HG02642 (cell line): ENCODE data around the gene MED23.
"Not testable (repeated sequence)": the region's sequence is repeated elsewhere in the genome, so short reads cannot be mapped to it uniquely, and the experiment has no call there.

Experiments used
- ATAC-seq: cut with Tn5 transposase; IDR thresholded peaks from one replicate; pipeline ENCODE4 v1.9.1; 2021; ENCODE audit warnings: mild to moderate bottlenecking; ENCODE audit not compliant: unreplicated experiment, poor library complexity

MED23 gene

GRCh38 chr6:131575834-131576478 is 52.1 kb downstream of the MED23 start:
- ATAC-seq: no peak

- no peak for ATAC-seq
These were observed 53.4 kb downstream of the MED23 start for GRCh38 chr6:131574686-131575085.

- ATAC-seq: no peak
These were observed 53.9 kb downstream of the MED23 start for GRCh38 chr6:131574133-131574532.

GRCh38 chr6:131572686-131573415 is 55.2 kb downstream of the MED23 start, which contains the start of gene ARG1:
Gene ARG1, plus strand, starts transcription at chr6:131573226. Its CDS starts 57 bp downstream, at chr6:131573283.
- ATAC-seq: no peak

GRCh38 chr6:131568726-131569125 is 59.3 kb downstream of the MED23 start:
- no peak for ATAC-seq

GRCh38 chr6:131565056-131565455 is 63.0 kb downstream of the MED23 start:
- ATAC-seq: no peak

GRCh38 chr6:131561925-131562707 is 65.9 kb downstream of the MED23 start:
- no peak for ATAC-seq

GRCh38 chr6:131558922-131559321 is 69.1 kb downstream of the MED23 start:
- ATAC-seq: no peak

- ATAC-seq: no peak
These were observed 72.0 kb downstream of the MED23 start for GRCh38 chr6:131555992-131556391.

- no peak for ATAC-seq
These were observed 75.5 kb downstream of the MED23 start for GRCh38 chr6:131552572-131552971.

- no peak for ATAC-seq
These were observed 76.1 kb downstream of the MED23 start for GRCh38 chr6:131551902-131552301.

GRCh38 chr6:131549811-131550210 is 78.2 kb downstream of the MED23 start:
- no peak for ATAC-seq

- no peak for ATAC-seq
These were observed 79.6 kb downstream of the MED23 start for GRCh38 chr6:131548441-131548840.

- no peak for ATAC-seq
These were observed 80.6 kb downstream of the MED23 start for GRCh38 chr6:131547488-131547887.

- ATAC-seq: no peak
These were observed 82.7 kb downstream of the MED23 start for GRCh38 chr6:131545317-131545716.

GRCh38 chr6:131538615-131539014 is 89.4 kb downstream of the MED23 start:
- not testable (repeated sequence) for ATAC-seq

GRCh38 chr6:131532580-131533039 is 95.4 kb downstream of the MED23 start:
- peak; percentile 90 for ATAC-seq

GRCh38 chr6:131531681-131532080 is 96.4 kb downstream of the MED23 start:
- ATAC-seq: not testable (repeated sequence)

- not testable (repeated sequence) for ATAC-seq
These were observed 97.1 kb downstream of the MED23 start for GRCh38 chr6:131530936-131531335.

- no peak for ATAC-seq
These were observed 103.2 kb downstream of the MED23 start for GRCh38 chr6:131524695-131525336.
